ENCODE measurements around the gene INTS4. TPM values are rescaled to one million over a fixed set of nuclear protein-coding genes. Genes with fewer than 3 reads are reported as not detected.
"Not testable (repeated sequence)": the region's sequence is repeated elsewhere in the genome, so short reads cannot be mapped to it uniquely, and the experiment has no call there.

The INTS4 gene
- polyA plus RNA-seq, 1 donor = 30.3 TPM

DNA sequence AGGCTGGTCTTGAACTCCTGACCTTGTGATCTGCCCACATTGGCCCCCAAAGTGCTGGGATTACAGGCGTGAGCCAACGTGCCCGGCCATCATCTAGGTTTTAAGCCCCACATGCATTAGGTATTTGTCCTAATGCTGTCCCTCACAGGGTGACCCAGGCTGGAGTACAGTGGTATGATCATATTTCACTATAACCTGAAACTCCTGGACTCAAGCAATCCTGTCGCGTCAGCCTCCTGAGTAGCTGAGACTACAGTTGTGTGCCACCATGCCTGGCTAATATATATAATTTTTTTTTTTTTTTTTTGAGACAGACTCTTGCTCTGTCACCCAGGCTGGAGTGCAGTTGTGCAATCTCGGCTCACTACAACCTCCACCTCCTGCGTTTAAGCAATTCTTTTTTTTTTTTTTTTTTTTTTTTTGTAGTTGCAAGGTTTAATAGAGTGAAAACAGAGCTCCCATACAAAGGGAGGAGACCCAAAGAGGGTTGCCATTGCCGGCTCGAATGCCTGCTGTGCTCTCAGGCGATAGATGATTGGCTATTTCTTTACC lies 136.5 kb downstream of the INTS4 start:
- H3K9me3 ChIP-seq (ENCODE audit: control insufficient read depth, low read depth, low read length) = peaks cover 12% of the 10 kb centered on the region
- H3K27me3 ChIP-seq (ENCODE audit: control insufficient read depth, insufficient read depth, low read length); H3K4me1 ChIP-seq (ENCODE audit: control insufficient read depth, insufficient read depth, low read length); H3K4me3 ChIP-seq (ENCODE audit: low read length); H3K27ac ChIP-seq (ENCODE audit: low read length); DNase-seq: not testable (repeated sequence)
- no CpG with 5 or more reads among the region's 10 CpGs for WGBS (ENCODE audit: insufficient coverage, low lambda C conversion rate)
- H3K36me3 ChIP-seq (ENCODE audit: control insufficient read depth, insufficient read depth, low read length) = peaks cover 28% of the 10 kb centered on the region

DNA sequence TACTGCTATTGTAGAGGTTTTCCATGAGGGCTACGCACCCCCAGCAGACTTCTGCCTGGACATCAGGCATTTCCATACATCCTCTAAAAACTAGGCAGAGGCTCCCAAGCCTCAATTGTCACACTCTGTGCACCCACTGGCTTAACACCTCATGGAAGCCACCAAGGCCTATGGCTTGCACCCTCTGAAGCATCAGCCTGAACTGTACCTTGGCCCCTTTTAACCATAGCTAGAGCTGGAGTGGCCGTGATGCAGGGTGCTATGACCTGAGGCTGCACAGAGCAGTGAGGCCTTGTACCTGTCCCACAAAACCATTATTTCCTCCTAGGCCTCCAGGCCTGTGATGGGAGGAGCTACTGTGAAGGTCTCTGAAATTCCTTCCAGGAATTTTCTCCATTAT lies 139.6 kb downstream of the INTS4 start:
- no peaks in the 10 kb centered on the region for H3K4me1 ChIP-seq (ENCODE audit: control insufficient read depth, insufficient read depth, low read length)
- H3K36me3 ChIP-seq (ENCODE audit: control insufficient read depth, insufficient read depth, low read length) = peaks cover 39% of the 10 kb centered on the region
- no peaks in the 10 kb centered on the region for H3K27me3 ChIP-seq (ENCODE audit: control insufficient read depth, insufficient read depth, low read length)
- no peak overlapping the region for H3K4me3 ChIP-seq (ENCODE audit: low read length)
- no peak for DNase-seq
- H3K27ac ChIP-seq (ENCODE audit: low read length) = no peak overlapping the region
- WGBS (ENCODE audit: insufficient coverage, low lambda C conversion rate) = no CpG with 5 or more reads among the region's 2 CpGs
- peaks cover 12% of the 10 kb centered on the region for H3K9me3 ChIP-seq (ENCODE audit: control insufficient read depth, low read depth, low read length)

DNA sequence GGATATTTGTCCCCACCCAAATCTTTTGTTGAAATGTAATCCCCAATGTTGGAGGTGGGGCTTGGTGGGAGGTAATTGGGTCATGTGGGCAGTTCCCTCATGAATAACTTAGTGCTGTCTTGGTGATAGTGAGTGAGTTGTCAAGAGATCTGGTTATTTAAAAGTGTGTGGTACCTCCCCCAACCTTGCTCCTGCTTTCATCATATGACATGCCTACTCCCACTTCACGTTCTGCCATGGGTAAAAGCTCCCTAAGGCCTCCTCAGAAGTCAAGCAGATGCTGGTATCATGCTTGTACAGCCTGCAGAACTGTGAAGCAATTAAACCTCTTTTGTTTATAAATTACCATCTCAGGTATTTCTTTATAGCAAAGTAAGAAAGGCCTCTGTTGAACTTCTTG lies 143.0 kb downstream of the INTS4 start:
- Histone ChIP-seq H3K27me3 (ENCODE audit: control insufficient read depth, insufficient read depth, low read length) (no peaks in the 10 kb centered on the region), H3K9me3 (ENCODE audit: control insufficient read depth, low read depth, low read length) (peaks cover 12% of the 10 kb centered on the region), H3K4me1 (ENCODE audit: control insufficient read depth, insufficient read depth, low read length) (no peaks in the 10 kb centered on the region), H3K27ac (ENCODE audit: low read length) (no peak overlapping the region), H3K4me3 (ENCODE audit: low read length) (no peak overlapping the region), H3K36me3 (ENCODE audit: control insufficient read depth, insufficient read depth, low read length) (peaks cover 40% of the 10 kb centered on the region)
- 80% methylated on average over 1 of the region's 1 CpG for WGBS (ENCODE audit: insufficient coverage, low lambda C conversion rate)
- DNase-seq = no peak

DNA sequence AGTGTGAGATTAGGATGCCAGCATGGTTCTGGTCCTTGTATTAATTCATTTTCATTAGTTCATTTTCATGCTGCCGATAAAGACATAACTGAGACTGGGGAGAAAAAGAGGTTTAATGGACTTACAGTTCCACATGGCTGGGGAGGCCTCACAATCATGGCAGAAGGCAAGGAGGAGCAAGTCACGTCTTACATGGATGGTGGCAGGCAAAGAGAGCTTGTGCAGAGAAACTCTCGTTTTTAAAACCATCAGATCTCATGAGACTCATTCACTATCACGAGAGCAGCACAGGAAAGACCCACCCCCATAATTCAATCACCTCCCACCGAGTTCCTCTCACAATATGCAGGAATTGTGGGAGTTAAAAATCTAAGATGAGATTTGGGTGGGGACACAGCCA lies 150.8 kb downstream of the INTS4 start:
- Histone ChIP-seq H3K36me3 (ENCODE audit: control insufficient read depth, insufficient read depth, low read length) (peaks cover 48% of the 10 kb centered on the region), H3K9me3 (ENCODE audit: control insufficient read depth, low read depth, low read length) (peaks cover 12% of the 10 kb centered on the region)
- not testable (repeated sequence) for DNase-seq; H3K4me3 ChIP-seq (ENCODE audit: low read length); H3K4me1 ChIP-seq (ENCODE audit: control insufficient read depth, insufficient read depth, low read length); H3K27ac ChIP-seq (ENCODE audit: low read length); H3K27me3 ChIP-seq (ENCODE audit: control insufficient read depth, insufficient read depth, low read length)
- no CpG with 5 or more reads among the region's 5 CpGs for WGBS (ENCODE audit: insufficient coverage, low lambda C conversion rate)

DNA sequence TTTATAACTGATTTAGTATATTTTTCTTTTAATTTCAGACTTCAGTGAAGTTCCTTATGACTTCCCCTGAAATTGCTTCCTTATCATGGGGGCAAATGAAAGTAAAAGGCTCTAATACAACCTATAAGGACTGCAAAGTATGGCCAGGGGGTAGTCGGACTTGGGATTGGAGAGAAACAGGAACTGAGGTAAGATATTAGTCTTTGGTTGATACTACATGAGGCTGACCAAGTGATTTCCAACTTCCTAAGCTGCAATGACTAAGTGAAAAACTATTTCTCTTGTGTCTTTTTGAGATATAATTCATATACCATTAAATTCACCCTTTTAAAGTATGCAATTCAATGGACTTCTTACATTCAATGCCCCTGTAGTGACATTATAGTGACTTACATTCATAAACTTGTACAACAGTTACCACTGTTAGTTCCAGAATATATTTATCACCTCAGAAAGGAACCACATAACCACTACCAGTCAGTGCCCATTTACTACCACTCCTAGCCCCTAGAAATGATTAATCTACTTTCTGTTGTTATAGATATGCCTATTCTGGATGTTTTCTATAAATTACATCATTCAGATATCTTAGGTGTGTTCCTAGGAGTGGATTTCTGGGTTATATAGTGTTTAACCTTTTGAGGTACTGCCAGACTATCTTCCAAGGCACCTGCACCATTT lies 151.9 kb downstream of the INTS4 start:
- Histone ChIP-seq H3K27me3 (ENCODE audit: control insufficient read depth, insufficient read depth, low read length) (no peaks in the 10 kb centered on the region), H3K9me3 (ENCODE audit: control insufficient read depth, low read depth, low read length) (peaks cover 14% of the 10 kb centered on the region), H3K27ac (ENCODE audit: low read length) (no peak overlapping the region), H3K4me1 (ENCODE audit: control insufficient read depth, insufficient read depth, low read length) (no peaks in the 10 kb centered on the region), H3K4me3 (ENCODE audit: low read length) (no peak overlapping the region), H3K36me3 (ENCODE audit: control insufficient read depth, insufficient read depth, low read length) (peaks cover 42% of the 10 kb centered on the region)
- DNase-seq = no peak
- WGBS (ENCODE audit: insufficient coverage, low lambda C conversion rate) = 100% methylated on average over 1 of the region's 1 CpG

DNA sequence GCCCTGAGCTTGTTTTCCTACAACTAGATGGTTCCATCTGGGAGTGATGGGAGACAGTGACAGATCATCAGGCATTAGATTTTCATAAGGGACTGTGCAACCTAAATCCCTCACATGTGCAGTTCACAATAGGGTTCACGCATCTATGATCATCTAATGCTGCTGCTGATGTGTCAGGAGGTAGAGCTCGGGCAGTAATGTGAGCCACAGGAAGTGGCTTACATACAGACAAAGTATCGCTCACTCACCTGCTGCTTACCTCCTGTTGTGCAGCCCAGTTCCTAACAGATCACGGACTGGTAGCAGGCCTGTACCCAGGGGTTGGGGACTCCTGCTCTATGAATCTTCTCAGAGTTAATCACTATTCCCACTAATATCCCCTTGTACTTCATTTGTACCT lies 161.2 kb downstream of the INTS4 start:
- H3K36me3 ChIP-seq (ENCODE audit: control insufficient read depth, insufficient read depth, low read length) = no peaks in the 10 kb centered on the region
- no peaks in the 10 kb centered on the region for H3K4me1 ChIP-seq (ENCODE audit: control insufficient read depth, insufficient read depth, low read length)
- DNase-seq = no peak
- no CpG with 5 or more reads among the region's 4 CpGs for whole genome bisulfite sequencing (ENCODE audit: insufficient coverage, low lambda C conversion rate)
- H3K4me3 ChIP-seq (ENCODE audit: low read length) = no peak overlapping the region
- peaks cover 5% of the 10 kb centered on the region for H3K9me3 ChIP-seq (ENCODE audit: control insufficient read depth, low read depth, low read length)
- no peaks in the 10 kb centered on the region for H3K27me3 ChIP-seq (ENCODE audit: control insufficient read depth, insufficient read depth, low read length)
- no peak overlapping the region for H3K27ac ChIP-seq (ENCODE audit: low read length)

DNA sequence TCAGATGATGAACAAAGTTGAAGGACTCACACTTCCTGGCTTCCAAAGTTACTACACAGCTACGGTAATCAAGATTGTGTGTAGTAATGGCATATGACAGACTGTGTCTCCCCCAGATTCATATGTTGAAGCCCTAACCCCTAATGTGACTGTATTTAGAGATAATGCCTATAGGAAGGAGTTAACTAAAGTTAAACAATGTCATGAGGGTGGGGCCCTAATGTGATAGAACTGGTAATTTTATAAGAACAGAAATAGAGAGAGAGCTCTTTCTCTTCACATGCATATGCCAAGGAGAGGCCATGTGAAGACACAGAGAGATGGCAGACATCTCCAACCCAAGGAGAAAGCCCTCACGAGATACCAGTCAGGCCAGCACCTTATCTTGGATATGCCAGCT lies 165.5 kb downstream of the INTS4 start:
- no peak overlapping the region for H3K4me3 ChIP-seq (ENCODE audit: low read length)
- H3K36me3 ChIP-seq (ENCODE audit: control insufficient read depth, insufficient read depth, low read length) = no peaks in the 10 kb centered on the region
- WGBS (ENCODE audit: insufficient coverage, low lambda C conversion rate) = no CpG with 5 or more reads among the region's 2 CpGs
- H3K9me3 ChIP-seq (ENCODE audit: control insufficient read depth, low read depth, low read length) = peaks cover 3% of the 10 kb centered on the region
- no peaks in the 10 kb centered on the region for H3K27me3 ChIP-seq (ENCODE audit: control insufficient read depth, insufficient read depth, low read length)
- DNase-seq = no peak
- no peaks in the 10 kb centered on the region for H3K4me1 ChIP-seq (ENCODE audit: control insufficient read depth, insufficient read depth, low read length)
- no peak overlapping the region for H3K27ac ChIP-seq (ENCODE audit: low read length)

Other genes with a start within 250 kb of the INTS4 start
- gene RSF1, start 173.9 kb downstream of the INTS4 start, polyA plus RNA-seq = 32.1 TPM
- 61.4 TPM for gene AAMDC, start 173.5 kb downstream of the INTS4 start, polyA plus RNA-seq
- gene KCTD14, start 28.6 kb upstream of the INTS4 start, polyA plus RNA-seq = 3.1 TPM
- gene THRSP, start 69.2 kb upstream of the INTS4 start, polyA plus RNA-seq = 0.10 TPM
- 164 TPM for gene NDUFC2, start 85.2 kb upstream of the INTS4 start, polyA plus RNA-seq
- 35.3 TPM for gene ALG8, start 145.0 kb upstream of the INTS4 start, polyA plus RNA-seq
- gene KCTD21, start 194.0 kb upstream of the INTS4 start, polyA plus RNA-seq = 5.2 TPM
- 2.9 TPM for gene USP35, start 194.3 kb upstream of the INTS4 start, polyA plus RNA-seq